GM18951 (cell line): ENCODE measurements around the gene BTBD9.

ENCODE experiments used
- POLR2A ChIP-seq: IDR thresholded peaks from 4 replicates; pipeline ENCODE4 v1.6.1; 2011; ENCODE audit warnings: mild to moderate bottlenecking; ENCODE audit not compliant: insufficient read length, insufficient read depth; ENCODE audit errors: extremely low read depth
- in situ Hi-C: fragments of 300-500 bp; cut with MboI; formaldehyde crosslinking; loops from one replicate; pipeline ENCODE4 v1.12.0; 2022; ENCODE audit warnings: low sequenced_read_pairs, mixed read lengths, inconsistent platforms; ENCODE audit not compliant: unreplicated experiment

The BTBD9 gene

GRCh38 chr6:38163186-38164130 is 476.3 kb downstream of the BTBD9 start:
- in situ Hi-C loops: no loop called here
- TF ChIP-seq POLR2A: no peak

DNA sequence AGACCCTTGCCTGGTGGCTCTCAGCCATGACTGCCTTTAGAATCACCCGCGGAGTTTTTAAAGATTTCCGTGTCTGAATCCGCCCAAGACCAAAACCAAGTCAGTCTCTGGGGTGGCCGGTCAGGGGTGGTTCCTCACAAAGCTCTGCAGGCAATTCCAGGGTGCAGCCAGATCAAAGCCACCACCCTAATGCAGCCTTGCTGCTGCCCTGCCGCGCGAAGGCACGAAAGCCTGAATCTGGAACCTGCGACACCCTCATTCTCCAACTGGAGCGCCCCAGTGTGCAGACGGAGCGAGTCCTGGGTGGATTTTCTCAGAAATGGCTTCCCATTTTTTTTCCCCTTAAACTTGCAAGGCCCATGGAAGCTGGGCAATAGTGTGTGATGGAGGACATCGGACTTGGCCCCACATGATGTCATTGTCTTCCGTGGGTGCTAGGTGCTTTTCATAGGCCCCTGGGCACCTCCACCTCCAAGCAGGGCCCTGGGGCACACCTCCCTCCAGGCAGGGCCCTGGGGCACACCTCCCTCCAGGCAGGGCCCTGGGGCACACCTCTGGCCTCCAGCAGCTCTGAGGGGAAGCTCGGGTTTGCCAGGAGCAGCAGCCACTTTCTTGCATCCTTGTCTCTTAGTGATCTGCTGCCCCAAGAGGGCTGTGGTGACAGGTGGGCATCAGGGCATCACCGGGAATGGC is 477.1 kb downstream of the BTBD9 start:
- no peak for TF ChIP-seq POLR2A
- in situ Hi-C loops: no loop called here

GRCh38 chr6:38161754-38162492 is 477.8 kb downstream of the BTBD9 start:
- in situ Hi-C loops: no loop called here
- TF ChIP-seq POLR2A: no peak

- no peak for TF ChIP-seq POLR2A
- in situ Hi-C loops: no loop called here
These were observed 478.4 kb downstream of the BTBD9 start for GRCh38 chr6:38161331-38161730.

GRCh38 chr6:38160831-38161230 is 478.9 kb downstream of the BTBD9 start:
- in situ Hi-C loops: no loop called here
- no peak for TF ChIP-seq POLR2A

DNA sequence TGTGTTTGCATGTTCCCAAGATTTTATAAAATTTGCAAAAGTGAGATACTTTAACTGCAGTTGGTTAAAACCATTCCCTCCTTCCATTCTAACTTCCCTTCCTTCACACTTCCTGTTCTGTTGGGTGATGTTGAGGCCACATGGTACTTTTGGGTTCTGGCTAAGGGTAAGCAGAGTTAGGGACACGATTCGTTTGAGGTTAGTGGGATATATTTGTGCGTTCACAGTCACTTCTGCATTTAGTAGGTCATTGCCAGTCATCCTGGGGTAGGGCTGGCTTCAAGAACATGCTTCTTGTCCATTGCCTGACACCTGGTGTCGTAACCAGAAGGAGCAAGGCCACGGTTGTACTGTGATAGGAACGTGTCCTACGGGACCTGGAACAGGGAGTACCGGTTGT is 480.1 kb downstream of the BTBD9 start:
- in situ Hi-C loops: no loop called here
- no peak for TF ChIP-seq POLR2A

GRCh38 chr6:38158762-38159350 is 480.9 kb downstream of the BTBD9 start:
- no peak for TF ChIP-seq POLR2A
- in situ Hi-C loops: no loop called here

- in situ Hi-C loops: no loop called here
- TF ChIP-seq POLR2A: no peak
These were observed 481.8 kb downstream of the BTBD9 start for GRCh38 chr6:38157905-38158304.

GRCh38 chr6:38156818-38157565 is 482.7 kb downstream of the BTBD9 start:
- TF ChIP-seq POLR2A: no peak
- in situ Hi-C loops: no loop called here

DNA sequence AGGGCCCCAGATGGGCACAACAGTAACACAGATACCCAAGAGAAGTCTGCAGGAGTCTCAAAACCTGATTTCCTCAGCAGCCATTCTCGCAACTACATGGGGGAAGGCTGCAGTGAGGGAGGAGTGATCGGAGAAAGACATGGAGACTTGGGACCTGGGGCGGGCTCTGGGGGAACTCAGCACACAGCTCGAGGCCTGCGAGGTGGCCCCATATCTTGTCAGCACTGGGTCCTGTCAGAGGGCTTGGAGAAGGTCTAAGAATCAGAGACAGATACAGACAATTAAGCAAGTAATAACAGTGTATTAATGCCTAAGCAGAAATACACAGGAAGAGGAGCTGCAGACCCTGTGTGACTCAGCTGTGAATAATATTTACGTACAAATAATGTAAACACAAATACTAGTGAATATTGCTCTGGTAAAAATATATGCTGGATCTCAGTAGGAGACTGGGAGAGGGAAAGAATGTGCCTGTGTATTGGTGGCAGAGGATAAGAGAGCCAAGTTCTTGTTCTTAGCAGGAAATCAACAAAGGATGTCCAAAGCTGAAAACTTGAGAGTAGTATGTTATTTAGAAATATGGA is 484.0 kb downstream of the BTBD9 start:
- TF ChIP-seq POLR2A: no peak
- in situ Hi-C loops: no loop called here

DNA sequence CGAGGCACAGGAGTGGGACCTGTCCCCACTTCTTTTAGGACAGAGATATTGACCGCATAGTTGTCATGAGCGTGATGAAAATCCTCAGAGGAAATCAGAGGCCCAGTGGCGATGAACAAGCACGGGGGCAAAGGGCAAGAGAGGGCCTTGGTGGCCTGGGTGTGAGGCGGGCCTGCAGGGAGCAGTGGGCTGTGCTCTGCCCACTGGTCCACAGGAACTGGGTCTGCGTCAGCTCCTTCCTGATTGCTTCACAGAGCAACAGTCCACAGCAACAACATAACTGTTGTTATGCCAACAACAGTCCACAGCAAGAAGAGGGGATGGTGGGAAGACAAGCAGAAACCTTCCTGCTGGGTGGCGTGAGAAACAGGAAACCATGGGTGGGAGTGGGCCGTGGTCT is 484.6 kb downstream of the BTBD9 start:
- in situ Hi-C loops: no loop called here
- no peak for TF ChIP-seq POLR2A

DNA sequence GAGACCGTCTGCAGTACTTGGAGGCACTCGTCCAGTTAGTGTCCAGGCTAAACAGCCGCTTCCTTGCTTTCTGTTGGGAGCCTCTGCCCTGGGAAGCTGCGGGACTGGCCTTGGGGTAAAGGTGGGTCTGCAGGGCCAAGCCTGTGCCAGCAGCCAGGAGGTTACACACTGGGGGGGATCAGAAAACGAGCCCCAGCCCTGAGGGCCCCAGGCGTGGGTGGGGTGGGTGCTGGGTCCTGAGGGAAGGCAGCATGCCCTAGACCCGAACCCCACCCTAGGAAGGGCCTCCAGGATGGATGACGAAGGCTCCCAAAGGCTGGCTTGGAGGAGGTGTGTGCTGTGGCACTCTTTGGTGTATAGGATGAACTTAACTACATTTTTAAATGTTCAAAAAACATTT is 485.0 kb downstream of the BTBD9 start:
- in situ Hi-C loops: no loop called here
- no peak for TF ChIP-seq POLR2A
